Heart left ventricle (tissue), 16 donors: ENCODE results near the gene ARHGEF11. TPM values are rescaled to one million over a fixed set of nuclear protein-coding genes. Genes with fewer than 3 reads are reported as not detected.

ENCODE experiments used
- ATAC-seq, 4 donors: fragments of 200-7000 bp; cut with Tn5 transposase; one replicate each; pipeline ENCODE4 v1.9.1; 2020 to 2022; ENCODE audit warnings: moderate library complexity in 4 of 4, mild to moderate bottlenecking in 3 of 4, moderate number of reproducible peaks in 1 of 4
- DNase-seq, 5 donors: peaks; one replicate each; pipeline ENCODE4 v3.0.0-alpha.2; 2020
- H3K27ac ChIP-seq, 12 donors: fragments of 200-600 bp; sonication (generic) in 4 of 12; one replicate each; pipeline versions ENCODE4 v1.5.0 to v1.8.0; 2016 to 2022; ENCODE audit warnings: mild to moderate bottlenecking in 2 of 12
- H3K27me3 ChIP-seq, 9 donors: fragments of 200-600 bp; sonication (generic) in 2 of 9; one replicate each; pipeline versions ENCODE4 v1.5.1 to v1.8.0; 2016 to 2022; ENCODE audit warnings: mild to moderate bottlenecking in 3 of 9
- H3K36me3 ChIP-seq, 9 donors: fragments of 200-600 bp; sonication (generic) in 2 of 9; one replicate each; pipeline versions ENCODE4 v1.5.0 to v1.8.0; 2018 to 2022; ENCODE audit warnings: mild to moderate bottlenecking in 2 of 9
- H3K4me1 ChIP-seq, 12 donors: fragments of 200-600 bp; sonication (generic) in 4 of 12; one replicate each; pipeline versions ENCODE4 v1.5.0 to v1.8.0; 2016 to 2022; ENCODE audit warnings: mild to moderate bottlenecking in 3 of 12
- H3K4me3 ChIP-seq, 12 donors: fragments of 200-600 bp; sonication (generic) in 4 of 12; one replicate each; pipeline versions ENCODE4 v1.5.0 to v1.8.0; 2017 to 2022; ENCODE audit warnings: mild to moderate bottlenecking in 9 of 12, moderate library complexity in 4 of 12
- H3K9me3 ChIP-seq, 12 donors: fragments of 200-600 bp; sonication (generic) in 4 of 12; one replicate each; pipeline versions ENCODE4 v1.5.0 to v1.8.0; 2016 to 2022; ENCODE audit warnings: mild to moderate bottlenecking in 1 of 12
- POLR2A ChIP-seq, 2 donors: fragments of 450-650 bp; IDR thresholded peaks; one replicate each; pipeline ENCODE4 v1.6.1; 2017; ENCODE audit warnings: antibody characterized with exemption in 2 of 2, mild to moderate bottlenecking in 2 of 2, moderate library complexity in 2 of 2
- WGBS, 4 donors: extraction: QIAGEN DNeasy Blood & Tissue Kit in 2 of 4; methylation state at CpG; one replicate each; pipeline versions ENCODE4 v1.1.5 to v1.1.7; 2013 to 2018; 5-methylcytosine and 5-hydroxymethylcytosine counted together
- intact Hi-C, 10 donors: fragments of 100-400 bp; cut with DNase I; formaldehyde crosslinking; loops; one replicate each; pipeline versions ENCODE4 v1.11.1 to v1.14.2; 2022
- polyA plus RNA-seq, 2 donors: library from polyadenylated mRNA; stranded (reverse); fragments of 200-250 nt; gene quantifications; one replicate each; pipeline ENCODE4 v1.2.3, GENCODE V29; 2013
- total RNA-seq, 9 donors: library from RNA; depleted of rRNA in 2 of 9; stranded (reverse); fragments of >200 nt in 2 of 9; fragmentation: NEBNext Ultra II Directional in 3 of 9; extraction: Animal tissue kit (Norgen Biotek cat#: 25700) in 3 of 9; gene quantifications; one replicate each; pipeline versions ENCODE4 v1.1.0 to v1.2.4, GENCODE V29; 2016 to 2023
- TF ChIP-seq, protein P1 (sequence below), 12 donors: fragments of 200-600 bp; sonication (generic) in 4 of 12; IDR thresholded peaks; one replicate each; pipeline versions ENCODE4 v1.5.0 to v1.8.0; 2018 to 2022; ENCODE audit warnings: antibody characterized with exemption in 12 of 12, mild to moderate bottlenecking in 5 of 12
- donor health status: ischemic (EF 13 %, LVEDD 7.1; RV severe dilation, severe dysfunction).
- donor health status: healthy with polysubstance abuse.
- donor health status: DM: no; HTN: yes; CAD: no.
- donor health status: DM: no; HTN: no; CAD: no.
- donor health status: ischemic (EF 25% LVEDD 6.9; RV normal size, moderate dysfunction).
- donor health status: ischemic (EF 25% LVEDD 5.7; RV mildly dilated, moderate dysfunction).
- donor health status: healthy.
- donor health status: DM: yes; HTN: yes; CAD: no.
- donor health status: ischemic (EF 35%, LVEDD 5.7; RV mildly dilated, moderate dysfunction).
- donor health status: nonischemic (EF 11% LVEDD 7.7; RV severe dilation, severe dysfunction).
- donor health status: DM: yes; HTN: yes; CAD: no.
- donor health status: PGD.
- donor health status: ischemic (EF 29% LVEDD 5.4; RV normal size, mild dysfunction).
- donor health status: nonischemic (EF 23%, LVEDD 6.1; RV moderate dilation, normal function).

Gene ARHGEF11
- total and polyA plus RNA-seq, 11 donors = 12.2 to 44.1 (median 30.0) TPM

DNA sequence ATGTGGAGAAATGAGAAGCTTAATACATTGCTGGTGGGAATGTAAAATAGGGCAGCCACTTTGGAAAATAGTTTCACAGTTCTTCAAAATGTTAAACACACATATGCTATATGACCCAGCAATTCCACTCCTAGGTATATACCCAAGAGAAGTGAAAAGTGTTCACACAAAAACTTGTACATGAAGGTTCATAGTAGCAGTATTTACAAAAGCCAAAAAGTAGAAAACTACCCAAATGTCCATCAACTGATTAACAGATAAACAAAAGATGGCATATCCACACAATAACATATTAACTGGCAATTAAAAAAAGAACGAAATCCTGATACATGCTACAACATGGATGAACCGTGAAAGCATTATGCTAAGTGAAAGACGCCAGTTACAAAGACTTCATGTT is 33.7 kb downstream of the ARHGEF11 start:
- no peak for TF ChIP-seq POLR2A (IDR thresholded peaks at IDR 0.05)
- TF ChIP-seq, protein P1, sequence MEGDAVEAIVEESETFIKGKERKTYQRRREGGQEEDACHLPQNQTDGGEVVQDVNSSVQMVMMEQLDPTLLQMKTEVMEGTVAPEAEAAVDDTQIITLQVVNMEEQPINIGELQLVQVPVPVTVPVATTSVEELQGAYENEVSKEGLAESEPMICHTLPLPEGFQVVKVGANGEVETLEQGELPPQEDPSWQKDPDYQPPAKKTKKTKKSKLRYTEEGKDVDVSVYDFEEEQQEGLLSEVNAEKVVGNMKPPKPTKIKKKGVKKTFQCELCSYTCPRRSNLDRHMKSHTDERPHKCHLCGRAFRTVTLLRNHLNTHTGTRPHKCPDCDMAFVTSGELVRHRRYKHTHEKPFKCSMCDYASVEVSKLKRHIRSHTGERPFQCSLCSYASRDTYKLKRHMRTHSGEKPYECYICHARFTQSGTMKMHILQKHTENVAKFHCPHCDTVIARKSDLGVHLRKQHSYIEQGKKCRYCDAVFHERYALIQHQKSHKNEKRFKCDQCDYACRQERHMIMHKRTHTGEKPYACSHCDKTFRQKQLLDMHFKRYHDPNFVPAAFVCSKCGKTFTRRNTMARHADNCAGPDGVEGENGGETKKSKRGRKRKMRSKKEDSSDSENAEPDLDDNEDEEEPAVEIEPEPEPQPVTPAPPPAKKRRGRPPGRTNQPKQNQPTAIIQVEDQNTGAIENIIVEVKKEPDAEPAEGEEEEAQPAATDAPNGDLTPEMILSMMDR (IDR thresholded peaks at IDR 0.05) = no peak
- no peak overlapping the region for H3K27ac ChIP-seq
- H3K9me3 ChIP-seq = no peaks in the 10 kb centered on the region
- H3K4me1 ChIP-seq = peaks cover 0 to 27% (median 7%) of the 10 kb centered on the region in 12 donors
- intact Hi-C loops = no loop called here
- 97 to 98% (median 98%) methylated on average over 3 of the region's 3 CpGs for WGBS, 4 donors
- no peaks in the 10 kb centered on the region for H3K36me3 ChIP-seq
- no peaks in the 10 kb centered on the region for H3K27me3 ChIP-seq
- DNase-seq (no peak), ATAC-seq (no peak)
- no peak overlapping the region for H3K4me3 ChIP-seq

DNA sequence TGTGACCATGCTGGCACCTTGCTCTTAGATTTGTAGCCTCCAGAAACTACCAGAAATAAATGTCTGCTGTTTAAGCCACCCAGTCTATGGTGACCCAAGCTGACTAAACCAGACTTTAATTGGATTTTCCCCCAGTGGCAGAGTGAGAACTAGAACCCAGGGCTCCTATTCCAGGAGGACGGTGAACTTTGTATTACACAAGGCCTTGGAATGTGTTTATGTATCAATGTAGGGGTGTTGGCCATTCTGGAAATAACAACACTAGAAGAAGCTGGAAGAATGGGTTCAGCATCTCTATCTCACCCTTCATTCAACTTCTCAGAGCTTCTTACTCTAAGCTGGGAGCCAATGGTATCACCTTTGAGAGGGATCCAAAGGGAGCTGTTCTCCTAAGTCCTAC is 37.0 kb downstream of the ARHGEF11 start:
- Histone ChIP-seq H3K27ac (no peak overlapping the region), H3K4me1 (peaks cover 0 to 47% (median 15%) of the 10 kb centered on the region in 12 donors), H3K9me3 (no peaks in the 10 kb centered on the region), H3K4me3 (no peak overlapping the region), H3K27me3 (no peaks in the 10 kb centered on the region), H3K36me3 (no peaks in the 10 kb centered on the region)
- TF ChIP-seq, protein P1 (IDR thresholded peaks at IDR 0.05) = no peak
- no peak for TF ChIP-seq POLR2A (IDR thresholded peaks at IDR 0.05)
- 75 to 100% (median 94%) methylated on average over 1 of the region's 1 CpG for WGBS, 4 donors
- ATAC-seq = no peak
- intact Hi-C loops = loop anchor here in 1 of 10 donors (10.0 kb wide), 1 partner anchor 66 kb away; no protein-coding TSS in a partner anchor
- DNase-seq = no peak

DNA sequence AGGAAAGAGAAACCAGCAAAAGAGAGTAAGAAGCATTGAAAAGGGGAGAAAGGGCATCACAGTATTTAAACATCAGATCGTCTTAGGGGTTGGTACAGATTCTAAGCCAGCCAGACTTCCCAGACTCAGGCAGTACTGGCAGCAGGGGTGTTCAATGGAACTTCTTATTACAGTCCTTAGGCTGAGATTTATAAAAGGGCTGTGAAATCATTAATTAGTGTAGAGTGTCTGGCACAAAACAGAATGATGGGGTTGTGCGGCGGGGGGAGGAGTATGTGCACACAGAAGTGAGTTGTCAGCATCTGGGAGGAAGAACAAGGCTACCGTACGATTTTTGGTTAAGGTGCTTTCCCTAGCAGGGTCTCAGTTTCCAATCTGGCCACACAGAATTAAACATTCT is 38.2 kb downstream of the ARHGEF11 start:
- no peak for DNase-seq
- Histone ChIP-seq H3K4me3 (no peak overlapping the region), H3K27me3 (no peaks in the 10 kb centered on the region), H3K4me1 (peaks cover 0 to 53% (median 17%) of the 10 kb centered on the region in 12 donors), H3K27ac (no peak overlapping the region), H3K36me3 (no peaks in the 10 kb centered on the region), H3K9me3 (no peaks in the 10 kb centered on the region)
- ATAC-seq = no peak
- no peak for TF ChIP-seq POLR2A (IDR thresholded peaks at IDR 0.05)
- TF ChIP-seq, protein P1 (IDR thresholded peaks at IDR 0.05) = no peak
- intact Hi-C loops = loop anchor here in 1 of 10 donors (10.0 kb wide), 1 partner anchor 67 kb away; no protein-coding TSS in a partner anchor
- 67 to 70% (median 69%) methylated on average over 5 of the region's 5 CpGs for WGBS, 4 donors

DNA sequence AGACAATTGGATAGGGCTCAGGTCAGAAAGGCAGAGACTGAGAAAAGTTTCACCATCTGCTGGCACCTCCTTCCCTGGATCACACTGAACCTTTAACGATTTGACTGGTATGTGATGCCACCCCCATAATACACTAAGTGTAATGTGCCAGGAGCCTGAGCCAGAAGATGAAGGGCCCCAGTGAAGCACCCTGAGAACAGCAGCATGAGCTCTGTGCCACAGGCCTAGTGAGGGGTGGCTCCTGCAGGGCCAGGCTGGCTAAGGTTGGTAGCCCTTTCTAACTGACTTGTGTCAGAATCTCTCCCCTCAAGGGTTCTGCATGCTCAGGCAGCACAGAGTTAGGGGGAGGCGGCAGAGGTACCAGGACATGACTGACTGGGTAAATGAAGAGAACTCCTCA is 38.9 kb downstream of the ARHGEF11 start:
- no peaks in the 10 kb centered on the region for H3K27me3 ChIP-seq
- no peak overlapping the region for H3K27ac ChIP-seq
- H3K36me3 ChIP-seq = no peaks in the 10 kb centered on the region
- DNase-seq (no peak), ATAC-seq (peak in 2 of 4 donors; percentile 21 to 24)
- TF ChIP-seq, protein P1 (IDR thresholded peaks at IDR 0.05) = no peak
- TF ChIP-seq POLR2A (IDR thresholded peaks at IDR 0.05) = no peak
- H3K4me3 ChIP-seq = no peak overlapping the region
- no peaks in the 10 kb centered on the region for H3K9me3 ChIP-seq
- 76 to 80% (median 78%) methylated on average over 2 of the region's 2 CpGs for WGBS, 4 donors
- intact Hi-C loops = loop anchor here in 1 of 10 donors (10.0 kb wide), 1 partner anchor 68 kb away; no protein-coding TSS in a partner anchor
- H3K4me1 ChIP-seq = peaks cover 0 to 53% (median 17%) of the 10 kb centered on the region in 12 donors
